PFSK-1 (cell line): ENCODE results near the gene RASSF10.

Experiments
- FOXP2 ChIP-seq: optimal IDR thresholded peaks from 2 replicates; pipeline ENCODE3; 2011; ENCODE audit warnings: borderline replicate concordance, control low read depth, inconsistent platforms; ENCODE audit not compliant: insufficient read depth; ENCODE audit errors: extremely low read length, extremely low read depth
- POLR2AphosphoS5 ChIP-seq: IDR thresholded peaks from 2 replicates; pipeline ENCODE4 v1.6.1; 2012; ENCODE audit warnings: low read depth, mild to moderate bottlenecking, control low read depth, low read length, moderate library complexity
- REST ChIP-seq, 2 experiments: IDR thresholded peaks; 2 replicates each; pipeline versions ENCODE4 v1.6.1 to v1.8.0; 2011 to 2012; ENCODE audit warnings: low read depth in 2 of 2, low read length in 2 of 2, control low read depth in 1 of 2, inconsistent platforms in 1 of 2, mild to moderate bottlenecking in 1 of 2, moderate library complexity in 1 of 2; ENCODE audit not compliant: insufficient read depth in 1 of 2
- SIN3A ChIP-seq: IDR thresholded peaks from 2 replicates; pipeline ENCODE4 v1.6.1; 2012; ENCODE audit warnings: mild to moderate bottlenecking, low read length, moderate library complexity, borderline replicate concordance; ENCODE audit not compliant: insufficient read depth

GRCh38 chr11:12999597-12999996 is 9.5 kb upstream of the RASSF10 start:
- TF ChIP-seq POLR2AphosphoS5 (no peak), REST (IDR thresholded peaks at IDR 0.05; ENCODE audit: insufficient read depth in 1 of 2, low read depth in 2 of 2, low read length in 2 of 2) (no peak), SIN3A (no peak), FOXP2 (no peak)
